GM18507 (cell line): ENCODE results near the gene CNGB1.
"Not testable (repeated sequence)": the region's sequence is repeated elsewhere in the genome, so short reads cannot be mapped to it uniquely, and the experiment has no call there.

Experiments used
- DNase-seq: peaks from one replicate; pipeline ENCODE4 v3.0.0; 2011; ENCODE audit warnings: low read depth; ENCODE audit not compliant: insufficient read length; ENCODE audit errors: extremely low spot score
- FAIRE-seq: peaks from 2 replicates; lab custom pipeline; 2011; peaks lifted over from hg19 to GRCh38; lab: Jason Lieb, UNC

The CNGB1 gene

DNA sequence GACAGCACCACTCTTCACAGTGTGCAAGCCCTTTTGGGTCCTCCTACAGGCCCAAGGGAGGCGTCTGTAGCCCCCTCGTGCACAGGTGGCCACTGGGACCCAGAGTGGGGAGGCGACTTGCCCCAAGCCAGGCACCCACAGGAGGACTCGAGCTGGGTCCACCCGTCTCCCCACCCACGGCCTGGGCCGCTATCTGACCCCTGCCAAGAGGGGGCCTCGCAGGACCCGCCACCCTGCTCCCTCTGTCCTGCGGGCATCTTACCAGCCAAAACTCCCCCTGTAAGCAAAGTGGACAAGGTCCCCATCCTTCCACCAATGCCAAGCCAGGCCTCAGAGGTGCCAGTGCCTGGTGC, 31.1 kb downstream of the CNGB1 start:
- no peak for DNase-seq
- FAIRE-seq = no peak

DNA sequence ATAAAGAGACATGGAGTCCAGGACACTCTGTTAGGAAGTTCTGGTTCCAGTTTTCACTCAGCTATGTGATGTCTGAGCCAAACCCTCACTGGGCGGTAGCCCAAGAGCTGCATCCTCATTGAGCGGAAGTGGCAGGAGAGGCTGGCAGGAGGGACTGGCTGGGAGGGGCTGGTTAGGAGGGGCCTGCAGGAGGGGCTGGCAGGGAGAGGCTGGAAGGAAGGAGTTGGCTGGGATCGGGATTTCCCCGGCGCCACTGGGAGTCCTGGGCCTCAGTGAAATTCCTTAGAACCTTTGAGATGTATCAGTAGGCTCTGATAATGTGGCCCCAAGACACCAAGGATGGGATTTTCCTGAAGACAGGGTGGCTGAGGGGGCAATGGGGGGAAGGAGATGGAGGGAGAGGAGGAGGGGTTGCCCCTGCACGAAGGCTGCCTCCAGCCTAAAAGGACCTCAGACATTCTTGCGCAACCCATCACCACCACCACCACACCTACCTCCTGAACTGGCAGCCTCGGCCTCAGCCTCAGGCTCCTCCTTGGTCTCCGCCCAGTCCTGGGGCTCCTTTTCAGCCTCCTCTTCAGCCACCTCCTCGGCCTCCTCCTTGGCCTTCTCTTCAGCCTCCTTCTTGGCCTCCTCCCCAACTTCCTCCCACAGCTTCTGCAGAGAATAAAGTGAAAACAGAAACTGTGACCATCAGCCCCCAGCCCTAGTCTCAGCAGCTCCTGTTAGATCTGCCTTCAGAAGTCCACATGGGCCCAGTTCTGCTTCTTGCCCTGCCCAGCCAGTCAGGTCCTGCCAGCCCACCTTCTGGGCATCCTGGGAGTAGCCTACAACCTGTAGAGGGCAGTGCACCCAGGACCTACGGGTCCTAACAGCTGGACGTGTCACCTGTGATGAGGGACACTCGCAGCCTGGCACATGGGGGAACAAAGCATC, 31.7 kb downstream of the CNGB1 start:
- no peak for DNase-seq
- no peak for FAIRE-seq

DNA sequence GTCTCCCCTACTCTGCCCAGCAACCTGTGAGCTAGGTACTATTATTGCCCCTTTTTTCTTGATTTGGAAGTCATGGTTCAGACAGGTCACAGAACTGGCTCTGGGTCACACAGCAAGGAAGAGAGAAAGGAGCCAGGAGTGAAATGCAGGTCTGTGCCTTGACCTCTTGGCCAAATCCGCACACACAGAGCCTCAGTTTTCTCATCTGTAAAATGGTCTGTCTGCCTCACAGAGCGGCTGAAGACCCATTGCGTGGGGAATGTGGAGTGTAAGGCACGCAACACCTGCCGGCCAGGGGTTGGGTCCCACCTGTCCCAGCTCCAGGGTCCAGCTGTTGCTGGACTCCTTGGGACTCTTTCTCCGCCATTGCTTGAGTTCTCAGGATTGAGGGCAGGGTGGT, 32.4 kb downstream of the CNGB1 start:
- no peak for FAIRE-seq
- DNase-seq = no peak

DNA sequence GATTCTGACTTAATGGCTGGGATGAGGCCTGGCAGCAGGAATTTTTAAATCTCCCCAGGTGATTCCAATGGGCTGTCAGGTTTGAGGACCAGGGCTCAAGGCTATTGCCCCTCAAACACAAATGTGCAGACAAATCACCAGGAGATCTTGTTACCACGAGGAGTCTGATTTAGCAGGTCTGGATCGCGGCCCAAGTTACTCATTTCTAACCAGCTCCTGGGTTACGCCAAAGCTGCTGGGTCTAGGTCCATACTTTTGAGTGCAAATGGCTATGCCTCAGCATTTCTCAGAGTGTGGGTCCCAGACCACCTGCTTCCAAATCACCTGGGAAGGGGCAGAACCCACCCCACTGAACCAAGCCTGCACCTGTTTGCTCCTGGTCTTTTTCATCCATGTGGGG, 33.1 kb downstream of the CNGB1 start:
- DNase-seq (no peak), FAIRE-seq (no peak)

DNA sequence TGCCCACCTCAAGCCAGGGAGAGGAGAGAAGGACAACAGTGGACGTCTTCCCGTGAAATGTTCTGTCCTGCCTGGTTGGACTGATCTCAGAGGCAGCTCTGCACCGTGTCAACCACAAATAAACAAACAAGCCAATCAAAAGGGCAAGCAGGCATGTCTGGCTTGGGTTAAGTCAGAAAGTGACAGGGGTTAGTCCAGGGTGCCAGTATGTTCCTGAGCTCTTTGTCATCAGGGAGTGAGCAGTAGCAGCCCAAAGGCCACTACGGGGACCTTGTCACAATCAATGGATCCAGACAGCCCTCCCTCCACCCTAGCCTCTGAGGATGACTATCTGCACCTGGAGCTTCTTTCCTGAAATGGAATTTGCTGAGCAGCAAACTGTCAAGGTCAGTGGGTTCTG, 35.0 kb downstream of the CNGB1 start:
- FAIRE-seq (no peak), DNase-seq (no peak)

DNA sequence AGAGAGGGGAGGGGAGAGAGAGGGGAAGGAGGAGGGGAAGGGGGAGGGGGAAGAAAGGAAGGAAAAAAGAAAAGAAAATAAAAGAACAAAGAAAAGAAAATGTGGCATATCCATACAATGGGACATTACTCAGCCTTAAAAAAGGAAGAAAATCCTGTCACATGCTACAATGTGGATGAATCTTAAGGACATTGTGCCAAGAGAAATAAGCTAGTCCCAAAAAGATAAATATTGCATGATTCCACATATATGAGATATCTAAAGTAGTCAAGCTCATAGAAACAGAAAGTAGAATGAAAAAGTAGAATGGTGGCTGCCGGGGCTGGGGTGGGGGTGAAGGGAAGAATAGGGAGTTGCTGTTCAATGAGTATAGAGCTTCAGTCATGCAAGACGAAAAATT, 40.4 kb downstream of the CNGB1 start:
- DNase-seq (no peak), FAIRE-seq (no peak)

DNA sequence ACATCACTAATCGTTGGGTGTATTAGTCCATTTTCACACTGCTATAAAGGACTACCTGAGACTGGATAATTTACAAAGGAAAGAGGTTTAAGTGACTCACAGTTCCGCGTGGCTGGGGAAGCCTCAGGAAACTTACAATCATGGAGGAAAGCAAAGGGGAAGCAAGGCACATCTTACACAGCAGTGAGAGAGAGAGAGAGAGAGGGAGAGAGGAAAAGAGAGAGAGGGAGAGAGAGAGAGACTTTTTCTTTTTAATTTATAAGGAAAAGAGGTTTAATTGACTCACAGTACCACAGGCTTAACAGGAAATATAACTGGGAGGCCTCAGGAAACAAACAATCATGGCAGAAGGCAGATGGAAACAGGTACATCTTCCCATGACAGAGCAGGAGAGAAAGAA, 41.7 kb downstream of the CNGB1 start:
- FAIRE-seq (no peak), DNase-seq (no peak)

DNA sequence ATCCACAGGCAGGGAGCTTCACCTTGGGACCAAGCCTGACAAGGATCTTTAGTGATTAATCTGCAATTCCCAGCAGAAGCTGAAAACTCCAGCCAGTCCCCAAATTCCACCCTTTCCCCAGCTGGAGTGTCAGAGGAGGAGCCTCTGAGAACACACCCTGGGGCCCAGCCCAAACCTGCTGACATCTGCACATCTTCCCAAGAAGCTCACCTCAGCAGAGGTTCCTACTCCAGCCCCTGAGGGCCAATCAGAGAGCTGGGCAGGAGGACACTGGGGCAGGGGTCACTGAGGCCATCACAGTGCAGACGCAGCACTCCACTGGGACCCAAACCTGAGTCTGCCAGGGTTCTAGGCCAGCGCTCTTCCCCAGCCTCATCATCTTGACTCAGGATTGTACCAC, 44.9 kb downstream of the CNGB1 start:
- no peak for FAIRE-seq
- no peak for DNase-seq

DNA sequence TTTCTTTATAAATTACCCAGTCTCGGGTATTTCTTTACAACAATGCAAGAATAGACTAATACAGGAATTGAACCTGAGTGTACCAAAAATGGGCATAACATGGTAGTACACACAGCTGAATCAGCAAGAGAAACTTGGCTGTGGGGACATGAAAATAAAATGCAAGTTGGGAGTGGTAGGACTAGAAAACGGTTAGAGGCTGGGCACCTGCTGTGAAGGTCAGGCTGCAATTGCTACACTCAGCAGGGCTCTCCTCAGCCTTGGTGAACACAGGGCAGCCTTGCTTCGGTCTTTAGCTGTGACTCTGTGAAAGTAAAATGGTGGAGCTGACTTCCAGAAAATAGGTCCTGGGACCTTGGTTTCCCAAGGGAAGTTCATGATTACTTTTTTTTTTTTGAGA, 45.6 kb downstream of the CNGB1 start:
- no peak for FAIRE-seq
- DNase-seq = no peak

DNA sequence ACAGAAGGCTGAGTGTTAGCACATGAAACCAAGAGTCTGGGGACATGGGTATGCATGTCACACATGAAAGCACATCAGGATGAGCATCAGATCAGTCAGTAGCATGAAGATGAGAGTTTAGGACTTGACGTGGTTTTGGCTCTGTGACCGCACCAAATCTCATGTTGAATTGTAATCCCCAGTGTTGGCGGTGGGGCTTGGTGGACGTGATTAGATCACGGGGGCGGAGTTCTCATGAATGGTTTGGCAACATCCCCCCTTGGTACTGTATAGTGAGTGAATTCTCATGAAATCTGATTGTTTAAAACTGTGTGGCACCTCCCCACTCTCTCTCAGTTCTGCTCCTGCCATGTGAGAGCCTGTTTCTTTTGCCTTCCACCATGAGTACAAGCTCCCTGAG, 46.4 kb downstream of the CNGB1 start:
- no peak for FAIRE-seq

DNA sequence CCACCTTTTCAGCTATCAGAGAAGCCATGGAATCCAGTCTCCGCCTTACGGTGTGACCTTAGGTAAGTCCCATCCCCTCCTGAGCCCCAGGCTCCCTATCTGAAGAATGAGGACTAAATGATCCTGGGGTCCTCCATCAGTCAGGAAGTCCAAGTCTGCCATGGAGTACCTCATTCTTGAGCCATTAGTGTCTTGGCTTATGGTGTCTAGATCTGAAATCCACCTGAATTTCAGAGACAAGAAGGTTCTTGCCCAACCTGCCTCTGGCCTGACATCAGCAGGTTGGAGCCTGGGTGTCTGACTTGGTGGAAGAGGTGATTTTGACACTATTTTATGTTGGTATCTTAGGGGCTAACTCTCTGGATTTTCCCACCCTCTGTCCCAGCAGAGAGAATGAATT, 47.1 kb downstream of the CNGB1 start:
- DNase-seq = no peak
- no peak for FAIRE-seq

More for the DNA sequence above, 46.4 kb downstream of the CNGB1 start:
- DNase-seq = no peak

DNA sequence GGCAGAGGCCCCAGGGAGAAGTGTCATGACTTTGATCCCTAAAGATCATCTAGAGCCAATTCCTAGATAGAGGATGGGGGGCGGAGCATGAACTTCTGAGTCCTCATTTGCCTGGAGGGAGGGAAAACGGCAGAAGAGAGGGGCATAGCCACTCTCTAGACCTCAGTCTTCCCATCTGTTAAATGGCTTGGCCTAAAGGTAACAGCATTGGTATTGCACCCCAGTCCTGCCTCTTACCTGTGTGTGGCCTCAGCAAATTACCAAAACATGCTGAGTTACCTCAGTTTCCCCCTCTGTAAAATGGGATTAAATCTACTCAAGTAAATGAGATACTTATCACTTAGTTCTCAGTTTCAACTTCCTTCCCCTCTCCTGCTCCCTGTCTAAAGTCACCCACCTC, 47.5 kb downstream of the CNGB1 start:
- DNase-seq (no peak), FAIRE-seq (no peak)

DNA sequence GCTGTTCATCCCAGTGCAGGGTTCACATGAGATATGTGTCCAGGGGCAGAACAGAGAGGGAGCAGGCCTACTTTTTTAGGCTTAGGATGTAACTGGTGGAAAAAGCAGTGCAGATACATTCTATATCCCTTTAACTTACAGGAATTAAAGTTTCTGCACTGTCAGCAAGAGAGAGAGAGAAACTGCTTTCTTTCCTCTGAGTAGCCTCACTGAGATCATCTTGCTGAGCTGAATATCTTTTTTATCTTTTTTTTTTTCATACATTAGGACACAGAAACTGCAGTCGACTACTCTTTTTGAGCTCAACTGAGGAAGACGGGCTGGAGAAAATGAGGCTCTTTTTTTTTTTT, 50.1 kb downstream of the CNGB1 start:
- FAIRE-seq (no peak), DNase-seq (no peak)

DNA sequence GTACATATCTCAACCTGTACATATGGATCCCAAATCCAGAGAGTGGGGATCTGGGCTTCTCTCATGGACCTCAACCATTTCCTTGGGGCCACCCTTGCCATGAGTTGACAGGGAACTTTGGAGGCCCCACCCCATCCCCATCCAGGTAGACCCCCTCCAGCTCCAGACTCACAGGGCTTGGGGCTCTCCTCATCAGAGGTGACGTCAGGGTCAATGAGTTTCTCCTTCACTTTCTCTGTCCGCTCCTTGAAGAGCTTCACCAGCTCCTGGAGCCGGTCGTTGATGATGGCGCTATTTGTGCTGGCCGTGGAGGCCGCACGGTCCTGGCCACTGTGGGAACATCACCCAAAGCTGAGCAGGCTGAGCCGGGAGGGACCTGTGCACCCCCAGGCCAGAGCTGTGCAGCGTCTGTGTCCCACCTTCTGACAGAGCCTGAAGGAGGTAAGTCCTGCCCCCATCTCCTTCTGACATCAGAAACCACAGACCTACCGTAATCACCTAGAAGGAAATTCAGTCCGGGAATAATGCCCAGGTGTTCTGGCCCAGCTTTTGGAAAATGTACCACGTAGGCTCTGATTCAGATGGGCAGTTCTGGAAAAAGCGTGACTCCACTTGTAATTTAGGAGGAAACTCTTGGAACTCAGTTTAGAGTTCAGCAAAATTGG, 50.6 kb downstream of the CNGB1 start:
- DNase-seq (no peak), FAIRE-seq (no peak)

DNA sequence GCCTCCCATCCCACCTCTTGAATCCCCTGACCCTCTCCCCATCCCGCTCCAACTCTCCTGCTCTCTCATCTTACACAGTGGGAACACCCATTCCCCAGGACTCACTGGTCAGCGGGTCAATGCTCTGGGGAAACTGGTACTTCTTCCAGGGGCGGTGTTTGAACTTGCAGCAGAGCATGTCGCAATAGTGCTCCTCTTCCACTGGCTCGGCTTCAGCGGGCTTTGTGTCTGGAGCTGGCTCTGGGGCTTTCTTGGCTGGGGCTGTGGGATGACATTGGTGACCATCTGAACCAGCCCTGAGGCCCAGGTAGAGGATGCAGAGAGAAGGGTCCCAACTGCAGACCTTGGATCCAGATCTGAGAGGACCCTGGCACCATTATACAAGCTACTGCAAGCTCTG, 51.9 kb downstream of the CNGB1 start:
- DNase-seq (no peak), FAIRE-seq (no peak)

DNA sequence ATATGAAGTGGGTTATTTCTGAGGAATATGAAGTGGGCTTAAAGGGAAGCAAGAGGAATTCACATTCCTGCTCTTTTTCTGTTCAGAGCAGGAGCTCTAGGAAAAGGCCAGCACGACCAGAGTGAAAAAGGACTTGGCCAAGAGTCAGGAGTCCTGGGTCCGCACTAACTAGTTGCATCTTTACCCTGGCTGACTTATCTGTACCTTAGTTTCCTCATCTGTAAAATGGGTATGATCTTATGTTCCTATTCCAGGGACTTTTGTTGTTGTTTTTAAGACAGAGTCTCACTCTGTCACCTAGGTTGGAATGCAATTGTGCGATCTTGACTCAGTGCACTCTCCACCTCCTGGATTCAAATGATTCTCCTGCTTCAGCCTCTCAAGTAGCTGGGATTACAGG, 52.5 kb downstream of the CNGB1 start:
- FAIRE-seq (no peak), DNase-seq (no peak)

DNA sequence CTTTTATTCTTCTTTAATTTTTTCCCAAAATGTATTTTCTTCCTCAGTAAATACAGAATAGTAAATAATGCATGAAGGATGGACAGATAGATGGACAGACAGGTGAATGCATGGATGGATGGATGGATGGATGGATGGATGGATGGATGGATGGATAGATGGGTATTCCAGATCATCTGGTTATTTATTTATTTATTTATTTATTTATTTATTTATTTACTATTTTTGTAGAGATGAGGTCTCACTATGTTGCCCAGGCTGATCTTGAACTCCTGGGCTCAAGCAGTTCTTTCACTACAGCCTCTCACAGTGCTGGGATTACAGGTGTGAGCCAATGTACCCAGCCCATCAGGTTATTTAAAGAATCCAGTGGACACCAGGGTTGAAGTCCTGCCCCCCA, 53.0 kb downstream of the CNGB1 start:
- not testable (repeated sequence) for DNase-seq, FAIRE-seq

DNA sequence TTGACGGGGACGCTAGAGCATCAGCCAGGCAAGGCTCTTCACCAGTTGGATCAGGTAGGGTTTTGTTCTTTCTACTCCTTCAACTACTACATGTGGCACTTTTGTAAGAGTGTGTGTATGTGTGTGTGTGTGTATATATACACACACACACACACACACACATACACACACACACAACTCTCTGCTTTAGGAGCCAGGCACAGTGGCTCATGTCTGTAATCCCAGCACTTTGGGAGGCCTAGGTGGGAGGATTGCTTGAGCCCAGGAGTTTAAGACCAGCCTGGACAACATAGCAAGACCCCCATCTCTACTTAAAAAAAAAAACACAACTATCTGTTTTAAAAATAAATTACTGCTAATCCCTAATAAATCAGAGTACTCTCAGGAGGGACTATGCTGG, 53.4 kb downstream of the CNGB1 start:
- DNase-seq, FAIRE-seq: not testable (repeated sequence)

DNA sequence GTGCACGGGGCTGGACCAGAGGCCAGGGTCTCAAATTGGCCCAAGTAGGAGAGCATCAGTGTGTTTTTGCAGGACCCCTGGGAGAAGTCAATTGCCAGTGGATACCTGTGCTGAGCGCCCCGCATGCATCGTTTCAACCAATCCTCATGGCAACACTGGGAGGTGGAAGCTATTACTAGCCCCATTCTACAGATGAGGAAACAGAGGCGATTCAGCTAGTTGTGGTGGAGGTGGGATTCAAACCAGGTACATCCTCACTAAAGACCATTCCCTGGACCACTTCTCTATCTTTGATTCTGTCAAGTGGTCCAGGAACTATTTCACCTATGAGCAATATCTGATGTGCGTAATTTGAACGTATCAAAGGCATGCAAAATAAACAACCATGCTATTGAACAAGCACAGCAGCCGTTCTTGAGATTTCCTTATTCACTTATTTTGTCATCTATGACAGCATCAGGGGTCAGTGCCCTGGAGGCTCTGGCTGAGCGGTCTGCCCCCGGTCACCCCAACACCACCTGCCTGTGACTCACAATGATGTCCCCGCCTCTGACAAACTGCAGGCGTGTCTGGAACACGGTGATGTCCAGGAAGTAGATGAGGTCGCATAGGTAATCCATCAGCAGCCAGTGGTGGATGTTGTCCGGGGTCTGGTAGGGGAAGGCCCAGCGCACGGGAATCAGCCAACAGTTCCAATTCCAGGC, 54.0 kb downstream of the CNGB1 start:
- no peak for DNase-seq

DNA sequence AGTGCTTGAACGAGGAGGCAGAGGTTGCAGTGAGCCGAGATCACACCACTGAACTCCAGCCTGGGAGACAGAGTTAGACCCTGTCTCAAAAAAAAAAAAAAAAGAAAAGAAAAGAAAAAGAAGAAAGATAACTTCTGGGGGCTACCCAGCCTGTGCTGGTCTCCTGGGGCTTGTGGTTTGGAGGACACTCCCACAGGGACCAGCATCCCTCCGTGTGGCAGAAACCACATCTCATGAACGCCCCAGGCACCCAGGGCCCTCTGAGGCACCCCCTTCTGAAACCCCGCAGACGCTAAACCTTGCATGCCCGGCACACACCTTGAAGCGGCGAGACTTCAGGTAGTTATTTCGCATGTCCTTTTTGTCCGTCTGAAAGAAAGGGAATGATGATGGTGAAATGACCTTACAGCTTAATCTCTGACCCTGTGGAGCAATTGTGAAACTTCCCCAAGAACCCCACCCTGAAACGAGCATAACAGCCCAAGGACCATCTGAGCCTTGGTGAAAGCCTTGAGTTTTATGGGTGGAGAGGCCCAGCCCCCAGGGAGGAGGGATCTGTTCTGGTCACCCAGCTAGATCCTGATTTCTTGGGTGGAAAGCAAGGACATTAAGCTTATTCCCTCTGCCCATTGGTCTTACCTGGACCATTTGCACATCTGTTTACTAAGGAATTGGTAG, 55.0 kb downstream of the CNGB1 start:
- FAIRE-seq (no peak), DNase-seq (no peak)

More for the DNA sequence above, 54.0 kb downstream of the CNGB1 start:
- no peak for FAIRE-seq
